Esophagus squamous epithelium (tissue), 4 donors: ENCODE data around the gene FAM170A.

ENCODE experiments used
- CTCF ChIP-seq, 6 experiments: fragments of 450-650 bp in 4 of 6; fragments of 200-600 bp in 2 of 6; sonication (generic) in 2 of 6; IDR thresholded peaks; one replicate each; pipeline ENCODE4 v1.5.1; 2016 to 2019; ENCODE audit warnings: antibody characterized with exemption in 6 of 6, mild to moderate bottlenecking in 4 of 6, moderate library complexity in 4 of 6
- POLR2A ChIP-seq, 4 donors: fragments of 450-650 bp; IDR thresholded peaks; one replicate each; pipeline ENCODE4 v1.6.1; 2017; ENCODE audit warnings: antibody characterized with exemption in 4 of 4, mild to moderate bottlenecking in 4 of 4, moderate library complexity in 3 of 4

GRCh38 chr5:119613937-119614336, 15.4 kb upstream of the FAM170A start:
- TF ChIP-seq POLR2A (IDR thresholded peaks at IDR 0.05): no peak
- TF ChIP-seq CTCF (IDR thresholded peaks at IDR 0.05): no peak
